CD14-positive monocyte (primary cell): ENCODE results near the gene WDR38. TPM values are rescaled to one million over a fixed set of nuclear protein-coding genes. Genes with fewer than 3 reads are reported as not detected.

Experiments used
- DNase-seq, 3 donors: peaks; one replicate each; pipeline ENCODE4 v3.0.0-alpha.2; 2011 to 2022
- H2AFZ ChIP-seq: 2 replicates; pipeline ENCODE4 v1.6.0; 2012; ENCODE audit warnings: mild to moderate bottlenecking, low read depth, low read length, inconsistent platforms; ENCODE audit not compliant: insufficient read depth, poor library complexity, severe bottlenecking
- H3K27ac ChIP-seq, 2 donors: 1 replicate in 1 of 2; 2 replicates in 1 of 2; pipeline ENCODE4 v1.5.1; 2012 to 2013; ENCODE audit warnings: low read length in 2 of 2, control low read depth in 1 of 2, inconsistent platforms in 1 of 2, low read depth in 1 of 2, mild to moderate bottlenecking in 1 of 2
- H3K27me3 ChIP-seq, 2 donors: one replicate each; pipeline versions ENCODE4 v1.6.0 to v1.6.1; 2011 to 2013; ENCODE audit warnings: low read length in 2 of 2; ENCODE audit not compliant: control insufficient read depth in 2 of 2, insufficient read depth in 2 of 2
- H3K36me3 ChIP-seq, 2 donors: replicated peaks in 1 of 2; 1 replicate in 1 of 2; 2 replicates in 1 of 2; pipeline versions ENCODE4 v1.5.1 to v1.6.1; 2012 to 2013; ENCODE audit warnings: low read length in 2 of 2, control low read depth in 1 of 2, inconsistent platforms in 1 of 2, mild to moderate bottlenecking in 1 of 2; ENCODE audit not compliant: insufficient read depth in 2 of 2, control insufficient read depth in 1 of 2
- H3K4me1 ChIP-seq, 2 donors: 1 replicate in 1 of 2; 2 replicates in 1 of 2; pipeline versions ENCODE4 v1.5.1 to v1.6.1; 2012 to 2013; ENCODE audit warnings: low read length in 2 of 2, control low read depth in 1 of 2, inconsistent platforms in 1 of 2, mild to moderate bottlenecking in 1 of 2, moderate library complexity in 1 of 2; ENCODE audit not compliant: insufficient read depth in 2 of 2, control insufficient read depth in 1 of 2
- H3K4me2 ChIP-seq: replicated peaks from 2 replicates; pipeline ENCODE3; 2012; ENCODE audit warnings: low read length, moderate library complexity, mild to moderate bottlenecking; ENCODE audit not compliant: poor library complexity, severe bottlenecking; ENCODE audit errors: extremely low read depth
- H3K4me3 ChIP-seq, 3 experiments: fragments of 200-600 bp in 1 of 3; sonication (generic) in 1 of 3; replicated peaks in 1 of 3; 1 replicate in 2 of 3; 2 replicates in 1 of 3; pipeline ENCODE4 v1.5.1; 2011 to 2013; ENCODE audit warnings: low read length in 3 of 3, mild to moderate bottlenecking in 3 of 3, control low read depth in 2 of 3, low read depth in 2 of 3, inconsistent platforms in 1 of 3, moderate library complexity in 1 of 3
- H3K79me2 ChIP-seq: 2 replicates; pipeline ENCODE4 v1.6.0; 2012; ENCODE audit warnings: mild to moderate bottlenecking, control low read depth, inconsistent platforms, low read length, moderate library complexity; ENCODE audit not compliant: insufficient read depth
- H3K9ac ChIP-seq: 2 replicates; pipeline ENCODE4 v1.6.0; 2017; ENCODE audit warnings: low read length, mild to moderate bottlenecking; ENCODE audit not compliant: insufficient read depth, poor library complexity, severe bottlenecking
- H3K9me3 ChIP-seq, 2 donors: replicated peaks in 1 of 2; 1 replicate in 1 of 2; 2 replicates in 1 of 2; pipeline versions ENCODE4 v1.5.1 to v1.6.1; 2012 to 2013; ENCODE audit warnings: low read length in 2 of 2, control low read depth in 1 of 2; ENCODE audit not compliant: control insufficient read depth in 1 of 2, insufficient read depth in 1 of 2
- H4K20me1 ChIP-seq: 2 replicates; pipeline ENCODE4 v1.6.0; 2012; ENCODE audit warnings: mild to moderate bottlenecking, low read length, control low read depth, moderate library complexity; ENCODE audit not compliant: insufficient read depth
- H3K27ac Mint-ChIP-seq, 7 donors: one replicate each; pipeline ENCODE4 v1.8.0; 2020; ENCODE audit warnings: mild to moderate bottlenecking in 7 of 7, mixed read lengths in 7 of 7, moderate library complexity in 6 of 7, inconsistent platforms in 2 of 7
- H3K27me3 Mint-ChIP-seq, 3 donors: one replicate each; pipeline ENCODE4 v1.8.0; 2021 to 2022; ENCODE audit warnings: low read depth in 3 of 3, mild to moderate bottlenecking in 3 of 3, mixed read lengths in 3 of 3, moderate library complexity in 3 of 3, inconsistent platforms in 1 of 3
- H3K36me3 Mint-ChIP-seq, 2 donors: one replicate each; pipeline ENCODE4 v1.8.0; 2020; ENCODE audit warnings: mixed read lengths in 2 of 2, inconsistent platforms in 1 of 2, mild to moderate bottlenecking in 1 of 2
- H3K4me1 Mint-ChIP-seq: one replicate; pipeline ENCODE4 v1.8.0; 2020; ENCODE audit warnings: mild to moderate bottlenecking, mixed read lengths
- H3K4me3 Mint-ChIP-seq, 2 donors: one replicate each; pipeline ENCODE4 v1.8.0; 2020; ENCODE audit warnings: mild to moderate bottlenecking in 2 of 2, mixed read lengths in 2 of 2, moderate library complexity in 1 of 2
- H3K9me3 Mint-ChIP-seq, 7 donors: one replicate each; pipeline ENCODE4 v1.8.0; 2020 to 2022; ENCODE audit warnings: mixed read lengths in 7 of 7, mild to moderate bottlenecking in 6 of 7, moderate library complexity in 6 of 7, inconsistent platforms in 2 of 7
- WGBS: methylation state at CpG from one replicate; pipeline ENCODE4 v1.1.5; 2013; ENCODE audit warnings: missing lambda C conversion rate; ENCODE audit not compliant: insufficient coverage; 5-methylcytosine and 5-hydroxymethylcytosine counted together
- intact Hi-C, 2 donors: fragments of 100-400 bp; cut with micrococcal nuclease; formaldehyde crosslinking; loops; one replicate each; pipeline versions ENCODE4 v1.15.0 to v1.15.1; 2023
- polyA plus RNA-seq, 3 donors: library from polyadenylated mRNA; depleted of rRNA in 1 of 3; unstranded in 2 of 3; stranded (reverse) in 1 of 3; fragments of 300-500 nt in 2 of 3; fragments of >200 nt in 1 of 3; fragmentation: Illumina TruSeq in 2 of 3; gene quantifications; 1 replicate in 2 of 3; 2 replicates in 1 of 3; pipeline ENCODE4 v1.2.3, GENCODE V29; 2012 to 2021
- TF ChIP-seq, protein P1 (sequence below): fragments of 200-600 bp; IDR thresholded peaks from one replicate; pipeline ENCODE4 v1.8.0; 2022; ENCODE audit warnings: antibody characterized with exemption, mild to moderate bottlenecking

WDR38 gene
- polyA plus RNA-seq, 3 donors: not detected

- WGBS: 80% methylated on average over 1 of the region's 6 CpGs
- Histone ChIP-seq H3K36me3 (no peaks in the 10 kb centered on the region), H2AFZ (no peak overlapping the region), H3K27ac (no peak overlapping the region), H3K4me3 (no peak overlapping the region), H3K9me3 (no peaks in the 10 kb centered on the region), H3K79me2 (no peaks in the 10 kb centered on the region), H3K4me2 (no peak overlapping the region), H3K4me1 (no peaks in the 10 kb centered on the region), H4K20me1 (no peaks in the 10 kb centered on the region), H3K27me3 (no peaks in the 10 kb centered on the region), H3K9ac (no peak overlapping the region)
- no peak for DNase-seq
- Mint-ChIP-seq H3K4me3 (no peak overlapping the region), H3K27me3 (peaks cover 4 to 6% (median 5%) of the 10 kb centered on the region in 3 donors), H3K9me3 (peaks cover 0 to 2% (median 0%) of the 10 kb centered on the region in 7 donors), H3K27ac (no peak overlapping the region), H3K36me3 (no peaks in the 10 kb centered on the region), H3K4me1 (no peaks in the 10 kb centered on the region)
- TF ChIP-seq, protein P1, sequence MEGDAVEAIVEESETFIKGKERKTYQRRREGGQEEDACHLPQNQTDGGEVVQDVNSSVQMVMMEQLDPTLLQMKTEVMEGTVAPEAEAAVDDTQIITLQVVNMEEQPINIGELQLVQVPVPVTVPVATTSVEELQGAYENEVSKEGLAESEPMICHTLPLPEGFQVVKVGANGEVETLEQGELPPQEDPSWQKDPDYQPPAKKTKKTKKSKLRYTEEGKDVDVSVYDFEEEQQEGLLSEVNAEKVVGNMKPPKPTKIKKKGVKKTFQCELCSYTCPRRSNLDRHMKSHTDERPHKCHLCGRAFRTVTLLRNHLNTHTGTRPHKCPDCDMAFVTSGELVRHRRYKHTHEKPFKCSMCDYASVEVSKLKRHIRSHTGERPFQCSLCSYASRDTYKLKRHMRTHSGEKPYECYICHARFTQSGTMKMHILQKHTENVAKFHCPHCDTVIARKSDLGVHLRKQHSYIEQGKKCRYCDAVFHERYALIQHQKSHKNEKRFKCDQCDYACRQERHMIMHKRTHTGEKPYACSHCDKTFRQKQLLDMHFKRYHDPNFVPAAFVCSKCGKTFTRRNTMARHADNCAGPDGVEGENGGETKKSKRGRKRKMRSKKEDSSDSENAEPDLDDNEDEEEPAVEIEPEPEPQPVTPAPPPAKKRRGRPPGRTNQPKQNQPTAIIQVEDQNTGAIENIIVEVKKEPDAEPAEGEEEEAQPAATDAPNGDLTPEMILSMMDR: no peak
- intact Hi-C loops: no loop called here
These were observed 6.3 kb upstream of the WDR38 start for GRCh38 chr9:124846969-124847368.

DNA sequence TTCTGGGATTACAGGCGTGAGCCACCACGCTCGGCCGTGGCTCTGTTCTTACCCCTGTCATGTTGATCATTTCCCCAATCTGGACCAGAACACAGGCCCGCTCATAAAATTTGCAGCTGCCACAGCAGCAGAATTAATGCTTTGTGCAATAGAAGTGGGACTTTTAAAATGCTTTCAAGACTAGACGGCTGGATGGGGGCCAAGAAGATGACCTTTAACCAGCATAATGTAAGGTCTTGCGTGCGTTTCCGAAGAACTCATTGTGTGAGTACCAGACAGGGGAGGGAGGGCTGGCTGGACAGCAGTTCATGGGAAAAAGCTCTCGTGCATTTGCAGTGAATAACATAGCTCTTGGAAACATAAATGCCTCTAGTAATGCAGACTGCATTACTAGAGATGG lies 3.5 kb upstream of the WDR38 start:
- no peaks in the 10 kb centered on the region for H3K27me3 ChIP-seq
- H3K79me2 ChIP-seq: no peaks in the 10 kb centered on the region
- no peaks in the 10 kb centered on the region for H3K36me3 ChIP-seq
- Mint-ChIP-seq H3K9me3 (peaks cover 0 to 2% (median 0%) of the 10 kb centered on the region in 7 donors), H3K36me3 (no peaks in the 10 kb centered on the region), H3K4me1 (peaks cover 8% of the 10 kb centered on the region), H3K4me3 (no peak overlapping the region), H3K27me3 (peaks cover 6 to 13% (median 6%) of the 10 kb centered on the region in 3 donors), H3K27ac (no peak overlapping the region)
- no peak for DNase-seq
- H3K9me3 ChIP-seq: no peaks in the 10 kb centered on the region
- H2AFZ ChIP-seq: no peak overlapping the region
- TF ChIP-seq, protein P1: no peak
- no peak overlapping the region for H3K4me2 ChIP-seq
- WGBS: 95% methylated on average over 9 of the region's 10 CpGs
- intact Hi-C loops: loop anchor here (5.0 kb wide), 2 partner anchors 138 to 232 kb away; no protein-coding TSS in a partner anchor
- no peak overlapping the region for H3K4me3 ChIP-seq
- H3K27ac ChIP-seq: no peak overlapping the region
- H4K20me1 ChIP-seq: no peaks in the 10 kb centered on the region
- no peak overlapping the region for H3K9ac ChIP-seq
- peaks cover 7 to 13% of the 10 kb centered on the region in 2 donors for H3K4me1 ChIP-seq
